ENCODE results near the gene NUDCD3.
"Not testable (repeated sequence)": the region's sequence is repeated elsewhere in the genome, so short reads cannot be mapped to it uniquely, and the experiment has no call there.

The NUDCD3 gene

GRCh38 chr7:44447874-44448425, 42.5 kb downstream of the NUDCD3 start:
- DNase-seq (ENCODE audit: low spot score), result no peak

- no peak for DNase-seq (ENCODE audit: low spot score)
Measured at GRCh38 chr7:44445986-44446671, 44.3 kb downstream of the NUDCD3 start.

- no peak for DNase-seq (ENCODE audit: low spot score)
Measured at GRCh38 chr7:44441079-44441478, 49.4 kb downstream of the NUDCD3 start.

GRCh38 chr7:44440577-44441078, 49.8 kb downstream of the NUDCD3 start:
- DNase-seq (ENCODE audit: low spot score), result no peak

- DNase-seq (ENCODE audit: low spot score), result no peak
Measured at GRCh38 chr7:44439926-44440325, 50.5 kb downstream of the NUDCD3 start.

- DNase-seq (ENCODE audit: low spot score), result no peak
Measured at GRCh38 chr7:44438816-44439215, 51.6 kb downstream of the NUDCD3 start.

GRCh38 chr7:44434201-44434600, 56.3 kb downstream of the NUDCD3 start:
- DNase-seq (ENCODE audit: low spot score), result no peak

GRCh38 chr7:44433255-44434022, 57.0 kb downstream of the NUDCD3 start:
- DNase-seq (ENCODE audit: low spot score), result no peak

- no peak for DNase-seq (ENCODE audit: low spot score)
Measured at GRCh38 chr7:44432381-44432977, 58.0 kb downstream of the NUDCD3 start.

- DNase-seq (ENCODE audit: low spot score), result no peak
Measured at GRCh38 chr7:44431091-44431608, 59.3 kb downstream of the NUDCD3 start.

GRCh38 chr7:44430054-44430453, 60.4 kb downstream of the NUDCD3 start:
- DNase-seq (ENCODE audit: low spot score), result no peak

GRCh38 chr7:44424762-44425161, 65.7 kb downstream of the NUDCD3 start:
- not testable (repeated sequence) for DNase-seq (ENCODE audit: low spot score)

- DNase-seq (ENCODE audit: low spot score), result no peak
Measured at GRCh38 chr7:44416941-44417340, 73.5 kb downstream of the NUDCD3 start.

- DNase-seq (ENCODE audit: low spot score), result no peak
Measured at GRCh38 chr7:44415510-44415909, 74.9 kb downstream of the NUDCD3 start.

GRCh38 chr7:44415047-44415446, 75.4 kb downstream of the NUDCD3 start:
- no peak for DNase-seq (ENCODE audit: low spot score)

GRCh38 chr7:44411306-44411705, 79.2 kb downstream of the NUDCD3 start:
- no peak for DNase-seq (ENCODE audit: low spot score)

- no peak for DNase-seq (ENCODE audit: low spot score)
Measured at GRCh38 chr7:44408596-44408995, 81.9 kb downstream of the NUDCD3 start.

GRCh38 chr7:44403775-44404174, 86.7 kb downstream of the NUDCD3 start:
- no peak for DNase-seq (ENCODE audit: low spot score)

- DNase-seq (ENCODE audit: low spot score), result no peak
Measured at GRCh38 chr7:44403176-44403759, 87.2 kb downstream of the NUDCD3 start.

- DNase-seq (ENCODE audit: low spot score), result no peak
Measured at GRCh38 chr7:44402401-44403060, 87.9 kb downstream of the NUDCD3 start.

GRCh38 chr7:44401692-44402091, 88.8 kb downstream of the NUDCD3 start:
- DNase-seq (ENCODE audit: low spot score), result no peak

Measured in COLO829 (cell line).